ENCODE data around the gene NTN5. TPM values are rescaled to one million over a fixed set of nuclear protein-coding genes. Genes with fewer than 3 reads are reported as not detected.

NTN5 gene
- total RNA-seq, 1 experiment from 2014 or later = 0.05 TPM

GRCh38 chr19:48615231-48616040, 57.4 kb downstream of the NTN5 start:
- DNase-seq (ENCODE audit: low read depth, low spot score) = no peak
- in situ Hi-C loops (cut with HindIII; ENCODE audit: low pct_unique_long_range_greater_than_20kb, low sequenced_read_pairs) = no loop called here

- DNase-seq (ENCODE audit: low read depth, low spot score) = no peak
- in situ Hi-C loops (cut with HindIII; ENCODE audit: low pct_unique_long_range_greater_than_20kb, low sequenced_read_pairs) = no loop called here
Observed at GRCh38 chr19:48614436-48615230, 58.2 kb downstream of the NTN5 start, which contains the start of gene FAM83E. FAM83E (minus strand) TSS chr19:48615076; CDS start chr19:48613372, 1,704 bp downstream.

GRCh38 chr19:48613852-48614435, 58.9 kb downstream of the NTN5 start:
- in situ Hi-C loops (cut with HindIII; ENCODE audit: low pct_unique_long_range_greater_than_20kb, low sequenced_read_pairs) = no loop called here
- no peak for DNase-seq (ENCODE audit: low read depth, low spot score)

- in situ Hi-C loops (cut with HindIII; ENCODE audit: low pct_unique_long_range_greater_than_20kb, low sequenced_read_pairs) = no loop called here
- DNase-seq (ENCODE audit: low read depth, low spot score) = no peak
Observed at GRCh38 chr19:48613024-48613851, 59.6 kb downstream of the NTN5 start.

- DNase-seq (ENCODE audit: low read depth, low spot score) = no peak
- in situ Hi-C loops (cut with HindIII; ENCODE audit: low pct_unique_long_range_greater_than_20kb, low sequenced_read_pairs) = no loop called here
Observed at GRCh38 chr19:48611872-48612271, 60.9 kb downstream of the NTN5 start.

Other genes starting within 250 kb of the NTN5 start
- gene GRWD1, start 227.0 kb downstream of the NTN5 start, total RNA-seq (2014; rRNA removed; shearing (Covaris generic)) = 43.7 and 44.4 TPM in 2 replicates
- gene KCNJ14, start 217.4 kb downstream of the NTN5 start, total RNA-seq (2014; rRNA removed; shearing (Covaris generic)) = 0.58 and 0.64 TPM in 2 replicates
- 39.5 and 41.0 TPM in 2 replicates for gene CYTH2, start 203.6 kb downstream of the NTN5 start, total RNA-seq (2014; rRNA removed; shearing (Covaris generic))
- not detected in 2 replicates for gene LMTK3, start 161.2 kb downstream of the NTN5 start, total RNA-seq (2014; rRNA removed; shearing (Covaris generic))
- gene SULT2B1, start 120.8 kb downstream of the NTN5 start, total RNA-seq (2014; rRNA removed; shearing (Covaris generic)) = 0.27 and 0.34 TPM in 2 replicates
- gene SPACA4, start 66.3 kb downstream of the NTN5 start, total RNA-seq (2014; rRNA removed; shearing (Covaris generic)) = not detected in 2 replicates
- gene FAM83E, start 57.9 kb downstream of the NTN5 start, total RNA-seq (2014; rRNA removed; shearing (Covaris generic)) = 0.34 TPM in 1 of 2 replicates, not detected in the other
- gene RPL18, start 53.8 kb downstream of the NTN5 start, total RNA-seq (2014; rRNA removed; shearing (Covaris generic)) = 1,626 and 1,782 TPM in 2 replicates
- gene SPHK2, start 53.5 kb downstream of the NTN5 start, total RNA-seq (2014; rRNA removed; shearing (Covaris generic)) = 4.8 and 7.3 TPM in 2 replicates
- gene DBP, start 35.6 kb downstream of the NTN5 start, total RNA-seq (2014; rRNA removed; shearing (Covaris generic)) = 19.9 and 21.3 TPM in 2 replicates
- gene CA11, start 26.8 kb downstream of the NTN5 start, total RNA-seq (2014; rRNA removed; shearing (Covaris generic)) = 5.1 and 7.1 TPM in 2 replicates
- not detected in 2 replicates for gene FUT2, start 23.0 kb upstream of the NTN5 start, total RNA-seq (2014; rRNA removed; shearing (Covaris generic))
- 0.35 and 0.50 TPM in 2 replicates for gene MAMSTR, start 46.7 kb upstream of the NTN5 start, total RNA-seq (2014; rRNA removed; shearing (Covaris generic))
- gene RASIP1, start 67.6 kb upstream of the NTN5 start, total RNA-seq (2014; rRNA removed; shearing (Covaris generic)) = 0.71 and 1.2 TPM in 2 replicates
- gene IZUMO1, start 73.9 kb upstream of the NTN5 start, total RNA-seq (2014; rRNA removed; shearing (Covaris generic)) = not detected in 2 replicates
- gene FUT1, start 79.6 kb upstream of the NTN5 start, total RNA-seq (2014; rRNA removed; shearing (Covaris generic)) = 0.11 and 0.16 TPM in 2 replicates
- not detected in 2 replicates for gene FGF21, start 82.5 kb upstream of the NTN5 start, total RNA-seq (2014; rRNA removed; shearing (Covaris generic))
- gene BCAT2, start 138.0 kb upstream of the NTN5 start, total RNA-seq (2014; rRNA removed; shearing (Covaris generic)) = 12.5 and 14.4 TPM in 2 replicates
- 53.9 and 58.9 TPM in 2 replicates for gene HSD17B14, start 163.5 kb upstream of the NTN5 start, total RNA-seq (2014; rRNA removed; shearing (Covaris generic))
- gene PLEKHA4, start 195.6 kb upstream of the NTN5 start, total RNA-seq (2014; rRNA removed; shearing (Covaris generic)) = 3.0 and 3.1 TPM in 2 replicates
- 26.3 and 30.2 TPM in 2 replicates for gene PPP1R15A, start 199.4 kb upstream of the NTN5 start, total RNA-seq (2014; rRNA removed; shearing (Covaris generic))
- not detected in 2 replicates for gene TULP2, start 225.7 kb upstream of the NTN5 start, total RNA-seq (2014; rRNA removed; shearing (Covaris generic))
- 164 and 168 TPM in 2 replicates for gene NUCB1, start 227.3 kb upstream of the NTN5 start, total RNA-seq (2014; rRNA removed; shearing (Covaris generic))

Data from SK-MEL-5 (cell line).